ENCODE measurements around the gene PPFIBP1.
A peak's percentile ranks its signal among the peaks of the same experiment; 100 is the strongest.
"Not testable (repeated sequence)": the region's sequence is repeated elsewhere in the genome, so short reads cannot be mapped to it uniquely, and the experiment has no call there.

Gene PPFIBP1

GRCh38 chr12:27732281-27732680, 208.3 kb downstream of the PPFIBP1 start:
- DNase-seq = no peak

- peak; percentile 12 for DNase-seq
Measured at GRCh38 chr12:27733052-27733656, 209.1 kb downstream of the PPFIBP1 start.

GRCh38 chr12:27733791-27734190, 209.8 kb downstream of the PPFIBP1 start:
- DNase-seq = no peak

GRCh38 chr12:27734321-27734720, 210.3 kb downstream of the PPFIBP1 start:
- DNase-seq = not testable (repeated sequence)

GRCh38 chr12:27743601-27744000, 219.6 kb downstream of the PPFIBP1 start:
- no peak for DNase-seq
